ENCODE data around the gene TMEM35B.
"Not testable (repeated sequence)": the region's sequence is repeated elsewhere in the genome, so short reads cannot be mapped to it uniquely, and the experiment has no call there.

The TMEM35B gene

DNA sequence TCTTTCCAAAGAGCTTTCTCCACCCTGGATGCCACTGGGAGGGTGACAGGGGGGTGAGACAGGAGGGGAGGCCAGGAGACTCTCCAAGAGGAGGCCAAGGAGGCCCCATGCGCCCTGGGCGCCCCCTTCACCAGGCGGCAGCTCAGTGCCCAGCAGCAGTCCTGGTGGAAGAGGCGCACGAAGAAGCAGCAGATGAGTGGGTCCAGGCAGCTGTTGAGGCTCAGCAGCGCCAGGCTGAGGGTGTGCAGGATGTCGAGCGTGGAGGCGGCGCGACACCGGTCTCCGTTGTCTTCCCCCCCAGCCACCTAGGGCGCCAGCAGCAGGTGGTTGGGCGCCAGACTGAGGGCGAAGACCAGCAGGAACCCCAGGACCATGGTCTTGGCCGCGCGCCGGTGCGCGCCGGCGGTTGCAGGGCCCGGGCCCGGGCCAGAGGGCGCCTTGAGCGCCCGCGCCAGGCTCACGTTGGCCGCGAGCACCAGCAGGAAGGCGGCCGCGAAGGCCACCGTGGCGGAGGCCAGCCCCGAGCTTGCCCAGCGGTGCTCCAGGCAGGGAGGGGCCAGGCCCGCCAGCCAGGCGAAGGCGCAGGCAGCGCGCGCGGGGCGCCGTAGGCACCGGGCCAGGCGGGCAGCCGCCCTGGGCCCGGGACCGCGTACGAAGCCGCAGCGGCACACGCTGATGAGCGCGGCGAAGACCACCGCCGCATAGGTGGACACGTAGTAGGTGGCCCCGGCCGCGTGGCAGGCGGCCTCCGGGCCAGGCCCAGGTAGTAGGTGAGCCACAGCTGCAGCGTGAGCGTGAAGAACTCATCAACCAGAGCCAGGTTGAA lies 8.6 kb downstream of the TMEM35B start:
- DNase-seq (ENCODE audit: extremely low read depth in 1 of 2, low read depth in 1 of 2), result no peak

DNA sequence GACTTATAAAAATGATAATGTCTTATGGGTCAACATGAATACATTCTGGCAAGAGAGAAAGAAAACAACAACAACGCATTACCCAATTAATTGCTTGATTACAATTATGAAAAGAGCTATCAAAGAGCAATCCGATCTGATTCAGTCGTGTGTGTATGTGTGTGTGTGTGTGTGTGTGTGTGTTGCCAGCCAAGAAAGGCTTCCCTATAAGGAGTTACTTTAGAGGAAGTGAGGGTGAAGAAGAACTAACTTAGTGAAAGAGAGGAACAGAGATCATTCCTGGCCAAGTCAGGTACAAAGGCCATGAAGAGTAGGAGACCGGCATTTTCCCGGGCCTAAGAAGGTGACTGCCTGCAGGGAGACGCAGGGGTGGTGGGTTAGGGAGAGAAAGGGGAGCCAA lies 9.4 kb downstream of the TMEM35B start:
- DNase-seq (ENCODE audit: extremely low read depth in 1 of 2, low read depth in 1 of 2), result no peak

DNA sequence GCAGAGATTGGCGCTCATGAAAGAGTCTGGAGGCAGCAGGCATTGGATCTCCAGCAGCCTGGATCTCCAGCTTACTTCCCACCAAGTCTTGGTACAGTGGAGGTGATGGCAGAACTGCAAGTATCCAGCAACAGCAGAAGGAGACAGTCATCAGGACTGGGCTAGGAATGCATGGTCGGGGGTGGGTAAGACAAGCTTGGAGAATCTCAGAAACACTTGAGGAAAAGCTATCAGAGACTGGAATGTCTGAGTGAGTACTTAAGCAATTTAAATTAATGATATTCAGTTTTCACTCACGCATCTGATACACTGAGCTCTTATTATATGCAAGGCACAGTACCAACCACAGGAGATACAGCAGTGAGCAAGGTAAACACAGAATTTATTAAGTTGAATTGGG lies 9.8 kb downstream of the TMEM35B start:
- DNase-seq (ENCODE audit: extremely low read depth in 1 of 2, low read depth in 1 of 2), result no peak

DNA sequence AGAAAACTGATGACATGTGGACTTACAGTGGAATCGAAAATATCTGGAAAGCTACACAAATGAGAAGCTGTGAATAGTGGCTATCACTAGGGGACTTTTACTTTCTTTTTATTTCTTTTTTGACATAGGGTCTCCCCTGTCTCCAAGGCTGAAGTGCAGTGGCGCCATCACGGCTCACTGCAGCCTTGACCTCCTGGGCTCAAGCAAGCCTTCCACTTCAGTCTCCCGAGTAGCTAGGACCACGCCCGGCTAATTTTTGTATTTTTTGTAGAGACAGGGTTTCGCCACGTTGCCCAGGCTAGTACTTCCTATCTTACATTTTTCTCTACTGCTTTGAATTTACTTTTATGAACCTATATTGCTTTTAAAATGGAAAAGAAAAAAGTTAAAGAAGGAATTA lies 10.5 kb downstream of the TMEM35B start:
- DNase-seq (ENCODE audit: extremely low read depth in 1 of 2, low read depth in 1 of 2), result no peak

DNA sequence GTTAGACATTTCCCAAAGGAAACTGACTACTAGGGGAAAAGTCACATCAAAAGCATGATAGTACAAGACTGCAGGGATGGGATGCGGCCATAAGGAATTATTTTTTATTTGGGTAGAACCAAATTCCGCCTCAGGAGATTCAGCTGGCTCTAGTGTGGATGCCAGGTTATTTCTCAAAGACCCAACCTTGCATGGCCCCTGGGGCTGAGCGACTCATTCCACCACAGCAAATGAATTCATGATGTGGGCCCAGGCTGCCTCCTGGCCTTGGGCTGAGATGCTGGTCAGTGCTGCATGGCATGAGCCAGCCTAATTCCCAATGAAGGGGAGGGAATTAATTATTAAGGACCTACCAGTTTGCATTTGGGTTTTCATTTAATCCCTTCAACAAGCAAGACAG lies 11.8 kb downstream of the TMEM35B start:
- DNase-seq (ENCODE audit: extremely low read depth in 1 of 2, low read depth in 1 of 2), result no peak

DNA sequence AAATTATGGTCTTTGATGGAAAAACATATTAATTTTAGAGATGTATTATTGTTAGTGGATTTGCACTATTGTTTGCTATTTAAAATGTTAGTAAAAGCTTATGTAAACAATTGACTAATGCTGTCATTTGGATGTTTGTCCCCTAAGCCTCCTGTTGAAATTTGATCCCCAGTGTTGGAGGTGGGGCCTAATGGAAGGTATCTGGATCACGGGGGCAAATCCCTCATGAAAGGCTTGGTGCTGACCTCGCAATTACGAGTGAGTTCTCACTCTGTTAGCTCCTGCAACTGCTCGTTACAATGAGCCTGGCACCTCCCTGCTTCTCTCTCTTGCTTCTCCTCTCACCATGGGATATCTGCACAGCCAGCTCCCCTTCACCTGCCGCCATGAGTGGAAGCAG lies 14.3 kb downstream of the TMEM35B start:
- DNase-seq (ENCODE audit: extremely low read depth in 1 of 2, low read depth in 1 of 2), result no peak

DNA sequence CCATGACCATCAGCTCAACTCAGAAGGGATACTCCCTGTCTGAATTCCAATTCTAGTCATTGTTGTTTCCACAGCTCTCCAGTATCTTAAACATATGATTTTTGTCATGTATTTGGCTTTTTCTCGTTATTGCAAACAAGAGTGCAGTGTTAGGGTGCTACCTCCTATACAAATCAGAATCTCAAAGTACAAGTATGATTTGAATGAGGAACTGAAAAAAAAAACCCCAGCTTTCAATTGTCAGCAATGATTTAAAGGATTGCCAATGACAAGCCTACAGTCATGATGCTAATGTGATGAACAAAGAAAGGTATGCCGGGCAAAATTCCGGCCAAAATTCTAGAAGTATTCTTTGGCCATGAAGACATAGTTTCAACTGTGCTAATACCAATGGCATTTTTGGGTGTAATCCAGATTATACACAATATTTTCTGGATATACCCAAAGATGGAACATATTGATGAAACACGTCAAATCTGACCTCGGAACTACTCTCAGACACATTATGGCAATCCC lies 14.9 kb downstream of the TMEM35B start:
- no peak for DNase-seq (ENCODE audit: extremely low read depth in 1 of 2, low read depth in 1 of 2)

DNA sequence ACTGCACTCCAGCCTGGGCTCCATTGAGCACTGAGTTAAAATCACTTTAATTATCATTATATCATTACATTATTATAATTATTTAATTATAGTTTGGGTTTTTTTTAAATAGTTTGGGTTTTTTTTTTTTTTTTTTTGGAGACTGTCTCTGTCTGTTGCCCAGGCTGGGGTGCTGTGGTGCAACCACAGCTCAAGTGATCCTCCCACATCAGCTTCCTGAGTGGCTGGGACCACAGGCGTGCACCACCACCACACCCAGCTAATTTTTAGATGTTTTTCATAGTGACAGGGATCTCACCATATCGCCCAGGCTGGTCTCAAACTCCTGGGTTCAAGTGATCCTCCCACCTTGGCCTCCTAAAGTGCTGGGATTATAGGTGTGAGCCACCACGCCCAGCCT lies 16.9 kb downstream of the TMEM35B start:
- not testable (repeated sequence) for DNase-seq (ENCODE audit: extremely low read depth in 1 of 2, low read depth in 1 of 2)

DNA sequence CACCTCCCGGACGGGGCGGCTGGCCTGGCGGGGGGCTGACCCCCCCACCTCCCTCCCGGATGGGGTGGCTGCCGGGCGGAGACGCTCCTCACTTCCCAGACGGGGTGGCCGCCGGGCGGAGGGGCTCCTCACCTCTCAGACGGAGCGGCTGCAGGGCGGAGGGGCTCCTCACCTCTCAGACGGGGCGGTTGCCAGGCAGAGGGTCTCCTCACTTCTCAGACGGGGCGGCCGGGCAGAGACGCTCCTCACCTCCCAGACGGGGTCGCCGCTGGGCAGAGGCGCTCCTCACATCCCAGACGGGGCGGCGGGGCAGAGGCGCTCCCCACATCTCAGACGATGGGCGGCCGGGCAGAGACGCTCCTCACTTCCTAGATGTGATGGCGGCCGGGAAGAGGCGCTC lies 17.5 kb downstream of the TMEM35B start:
- DNase-seq (ENCODE audit: extremely low read depth in 1 of 2, low read depth in 1 of 2), result not testable (repeated sequence)

DNA sequence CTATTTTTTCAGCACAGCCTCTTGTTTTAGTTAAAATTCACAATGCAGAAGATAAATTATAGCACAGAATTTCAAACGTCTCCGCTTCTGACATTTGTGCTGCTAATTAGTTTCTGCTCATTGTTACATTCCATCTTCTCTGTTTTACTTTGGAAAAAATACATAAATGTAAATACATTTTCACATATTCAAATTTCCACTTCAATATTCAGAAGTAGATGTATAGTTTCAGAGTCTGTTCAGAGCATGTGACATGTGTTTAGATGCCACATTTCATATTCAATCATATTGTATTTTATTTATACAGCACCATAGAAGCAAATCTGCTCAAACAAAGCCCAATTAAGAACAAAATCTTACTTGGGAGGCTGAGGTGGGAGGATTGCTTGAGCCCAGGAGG lies 19.6 kb downstream of the TMEM35B start:
- no peak for DNase-seq (ENCODE audit: extremely low read depth in 1 of 2, low read depth in 1 of 2)

DNA sequence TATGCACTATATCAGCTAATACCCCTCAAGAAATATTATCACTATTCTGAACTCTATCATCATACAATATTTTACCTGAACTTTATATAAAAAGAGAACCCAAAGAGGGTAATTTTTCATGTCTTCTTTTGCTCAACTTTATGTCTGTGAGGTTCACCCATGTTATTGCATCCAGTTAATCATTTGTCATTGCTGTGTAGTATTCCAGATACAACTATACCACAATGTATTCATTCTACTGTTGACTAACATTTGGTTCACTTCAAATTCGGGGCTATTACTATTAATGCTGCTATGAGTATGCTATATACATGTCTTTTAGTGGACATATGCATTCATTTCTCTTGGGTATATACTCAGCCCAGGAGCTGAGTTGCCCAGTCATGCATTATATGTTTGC lies 34.7 kb downstream of the TMEM35B start:
- DNase-seq (ENCODE audit: extremely low read depth in 1 of 2, low read depth in 1 of 2), result no peak

DNA sequence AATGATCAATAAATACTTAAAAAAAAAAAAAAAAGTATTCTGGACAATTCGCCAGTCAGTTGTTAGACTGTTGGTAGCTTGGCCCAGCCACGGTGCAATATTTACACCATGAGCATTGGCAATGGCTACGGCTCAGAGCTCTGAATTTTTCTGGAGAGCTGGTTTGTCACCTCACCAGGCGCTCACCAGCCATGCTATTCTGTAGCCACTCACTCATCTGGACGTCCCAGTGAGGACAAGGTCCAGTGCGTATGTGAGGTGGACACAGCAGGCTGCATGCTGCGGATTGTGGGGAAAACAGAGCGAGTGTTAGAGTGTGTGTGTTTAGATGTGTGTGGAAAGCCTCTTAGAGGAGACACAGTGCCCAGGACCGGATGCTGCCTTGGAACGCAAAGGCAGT lies 36.4 kb downstream of the TMEM35B start:
- DNase-seq (ENCODE audit: extremely low read depth in 1 of 2, low read depth in 1 of 2), result not testable (repeated sequence)

DNA sequence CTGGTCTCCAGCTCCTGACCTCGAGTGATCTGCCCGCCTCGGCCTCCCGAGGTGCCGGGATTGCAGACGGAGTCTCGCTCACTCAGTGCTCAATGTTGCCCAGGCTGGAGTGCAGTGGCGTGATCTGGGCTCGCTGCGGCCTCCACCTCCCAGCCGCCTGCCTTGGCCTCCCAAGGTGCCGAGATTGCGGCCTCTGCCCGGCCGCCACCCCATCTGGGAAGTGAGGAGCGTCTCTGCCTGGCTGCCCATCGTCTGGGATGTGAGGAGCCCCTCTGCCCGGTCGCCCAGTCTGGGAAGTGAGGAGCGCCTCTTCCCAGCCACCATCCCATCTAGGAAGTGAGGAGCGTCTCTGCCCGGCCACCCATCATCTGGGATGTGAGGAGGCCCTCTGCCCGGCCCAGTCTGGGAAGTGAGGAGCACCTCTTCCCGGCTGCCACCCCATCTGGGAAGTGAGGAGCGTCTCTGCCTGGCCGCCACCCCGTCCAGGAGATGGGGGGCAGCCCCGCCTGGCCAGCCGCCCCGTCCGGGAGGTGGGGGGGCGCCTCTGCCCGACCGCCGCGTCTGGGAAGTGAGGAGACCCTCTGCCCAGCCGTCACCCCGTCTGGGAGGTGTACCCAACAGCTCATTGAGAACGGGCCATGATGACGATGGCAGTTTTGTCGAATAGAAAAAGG lies 37.4 kb downstream of the TMEM35B start:
- not testable (repeated sequence) for DNase-seq (ENCODE audit: extremely low read depth in 1 of 2, low read depth in 1 of 2)

DNA sequence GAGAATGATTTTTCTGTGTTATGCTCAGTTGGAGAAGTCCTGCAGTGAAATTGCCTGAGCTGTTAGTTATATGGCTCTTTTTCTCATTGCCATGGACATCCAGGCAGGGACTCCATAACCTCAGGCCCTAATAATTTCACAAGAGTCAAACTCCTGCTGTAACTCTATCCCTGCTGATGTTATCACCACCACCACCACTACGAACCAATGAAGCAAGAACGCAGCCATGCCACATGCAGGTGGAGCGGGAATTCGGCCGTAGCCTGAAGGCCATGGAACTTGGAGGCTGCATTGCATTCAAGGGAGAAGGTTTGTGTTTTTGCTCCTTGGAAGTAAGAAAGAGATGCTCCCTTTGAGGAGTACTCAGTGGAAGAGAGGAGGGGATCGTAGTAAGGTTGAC lies 38.9 kb downstream of the TMEM35B start:
- no peak for DNase-seq (ENCODE audit: extremely low read depth in 1 of 2, low read depth in 1 of 2)

DNA sequence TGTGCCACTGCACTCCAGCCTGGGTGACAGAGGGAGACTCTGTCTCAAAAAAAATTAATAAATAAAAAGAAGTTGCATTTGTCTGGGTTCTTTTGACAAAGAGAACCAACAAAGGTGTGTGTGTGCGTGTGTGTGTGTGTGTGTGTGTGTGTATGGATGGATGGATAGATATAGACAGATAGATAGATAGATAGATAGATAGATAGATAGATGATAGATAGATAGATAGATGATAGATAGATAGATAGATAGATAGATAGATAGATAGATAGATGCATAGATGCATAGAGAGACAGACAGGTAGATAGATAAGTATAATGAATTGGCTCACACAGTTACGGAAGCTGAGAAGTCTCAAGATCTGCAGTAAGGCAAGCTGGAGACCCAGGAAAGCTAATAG lies 43.3 kb downstream of the TMEM35B start:
- not testable (repeated sequence) for DNase-seq (ENCODE audit: extremely low read depth in 1 of 2, low read depth in 1 of 2)
